NK-92 (cell line): ENCODE measurements around the gene TSHZ1.

ENCODE experiments used
- DNase-seq: peaks from one replicate; lab custom pipeline; 2025; ENCODE audit not compliant: unreplicated experiment; lab: John Stamatoyannopoulos, UW

The TSHZ1 gene, protein sequence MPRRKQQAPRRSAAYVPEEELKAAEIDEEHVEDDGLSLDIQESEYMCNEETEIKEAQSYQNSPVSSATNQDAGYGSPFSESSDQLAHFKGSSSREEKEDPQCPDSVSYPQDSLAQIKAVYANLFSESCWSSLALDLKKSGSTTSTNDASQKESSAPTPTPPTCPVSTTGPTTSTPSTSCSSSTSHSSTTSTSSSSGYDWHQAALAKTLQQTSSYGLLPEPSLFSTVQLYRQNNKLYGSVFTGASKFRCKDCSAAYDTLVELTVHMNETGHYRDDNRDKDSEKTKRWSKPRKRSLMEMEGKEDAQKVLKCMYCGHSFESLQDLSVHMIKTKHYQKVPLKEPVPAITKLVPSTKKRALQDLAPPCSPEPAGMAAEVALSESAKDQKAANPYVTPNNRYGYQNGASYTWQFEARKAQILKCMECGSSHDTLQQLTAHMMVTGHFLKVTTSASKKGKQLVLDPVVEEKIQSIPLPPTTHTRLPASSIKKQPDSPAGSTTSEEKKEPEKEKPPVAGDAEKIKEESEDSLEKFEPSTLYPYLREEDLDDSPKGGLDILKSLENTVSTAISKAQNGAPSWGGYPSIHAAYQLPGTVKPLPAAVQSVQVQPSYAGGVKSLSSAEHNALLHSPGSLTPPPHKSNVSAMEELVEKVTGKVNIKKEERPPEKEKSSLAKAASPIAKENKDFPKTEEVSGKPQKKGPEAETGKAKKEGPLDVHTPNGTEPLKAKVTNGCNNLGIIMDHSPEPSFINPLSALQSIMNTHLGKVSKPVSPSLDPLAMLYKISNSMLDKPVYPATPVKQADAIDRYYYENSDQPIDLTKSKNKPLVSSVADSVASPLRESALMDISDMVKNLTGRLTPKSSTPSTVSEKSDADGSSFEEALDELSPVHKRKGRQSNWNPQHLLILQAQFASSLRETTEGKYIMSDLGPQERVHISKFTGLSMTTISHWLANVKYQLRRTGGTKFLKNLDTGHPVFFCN (N-terminal part only)

DNA sequence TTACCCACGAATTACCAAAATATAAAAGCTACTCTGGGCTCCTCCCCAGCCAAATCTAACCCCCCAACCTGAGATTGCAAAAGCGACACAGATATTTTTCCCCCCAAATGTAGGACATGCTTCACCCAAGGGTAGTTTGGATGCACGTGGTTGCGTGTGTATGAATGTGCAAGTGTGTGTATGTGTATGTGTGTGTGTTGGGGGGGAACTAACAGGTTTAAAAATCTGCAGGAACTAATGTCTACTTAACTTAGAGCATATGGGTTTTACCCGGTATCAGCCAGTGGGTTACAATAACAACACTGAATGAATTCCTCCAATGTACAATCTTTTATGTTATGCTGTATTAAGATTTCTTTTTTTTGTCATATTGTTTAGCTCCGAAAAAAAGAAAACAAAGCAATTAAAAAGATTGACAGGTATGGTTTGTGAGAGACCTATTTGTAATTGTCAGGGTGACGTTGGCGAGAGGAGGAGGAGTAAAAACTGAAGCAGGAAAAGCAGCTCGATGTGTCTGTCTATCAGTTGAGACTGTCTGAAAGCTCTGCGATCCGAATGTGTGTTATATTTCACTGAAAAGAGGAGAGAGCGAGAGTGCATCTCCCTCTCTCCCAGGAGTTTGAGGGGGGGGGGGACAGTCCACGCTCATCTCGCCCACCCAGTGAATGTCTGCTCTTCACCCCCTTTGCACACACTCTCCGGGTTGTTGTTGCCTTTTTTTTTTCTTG lies at the start of gene TSHZ1:
Gene TSHZ1 (plus strand): TSS at position 524 of the 728 bp plus-strand sequence. CDS start 1,080 bp downstream, outside the sequence.
- DNase-seq, result no peak

DNA sequence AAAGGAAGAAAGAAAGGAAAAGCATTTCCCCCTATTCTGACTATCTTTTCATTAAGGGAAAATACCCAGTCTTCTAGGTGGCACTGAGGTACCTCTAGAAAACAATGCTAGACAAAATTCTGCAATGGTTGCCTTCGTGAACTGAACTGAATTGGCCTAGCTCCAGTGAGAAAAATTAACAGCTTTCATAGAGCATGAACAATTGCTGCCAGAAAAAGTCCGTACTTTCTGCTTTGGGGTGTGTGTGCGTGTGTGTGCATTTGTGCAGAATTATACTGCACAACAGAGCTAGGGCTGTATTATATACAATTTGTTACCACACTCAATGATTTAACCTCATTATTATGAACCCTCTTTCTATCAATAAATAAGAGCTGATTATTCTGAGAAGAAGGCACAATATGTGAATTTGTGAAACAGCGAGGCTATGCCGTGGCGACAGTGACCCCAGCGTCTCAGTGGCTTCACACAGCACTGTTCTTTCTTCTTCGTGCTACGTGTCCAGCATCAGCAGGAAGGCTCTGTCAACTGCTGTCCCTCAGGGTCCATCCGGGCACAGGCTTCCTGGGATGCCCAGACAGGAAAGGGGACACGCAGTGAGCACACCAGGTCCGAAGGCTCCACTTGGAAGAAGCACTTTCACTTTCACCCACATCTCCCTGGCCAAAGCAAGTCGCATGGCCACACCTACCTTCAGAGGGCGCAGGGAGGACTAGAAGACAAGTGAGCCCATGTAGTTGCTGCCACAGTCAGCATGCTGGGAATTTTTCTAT lies 49.2 kb upstream of the TSHZ1 start:
- no peak for DNase-seq

DNA sequence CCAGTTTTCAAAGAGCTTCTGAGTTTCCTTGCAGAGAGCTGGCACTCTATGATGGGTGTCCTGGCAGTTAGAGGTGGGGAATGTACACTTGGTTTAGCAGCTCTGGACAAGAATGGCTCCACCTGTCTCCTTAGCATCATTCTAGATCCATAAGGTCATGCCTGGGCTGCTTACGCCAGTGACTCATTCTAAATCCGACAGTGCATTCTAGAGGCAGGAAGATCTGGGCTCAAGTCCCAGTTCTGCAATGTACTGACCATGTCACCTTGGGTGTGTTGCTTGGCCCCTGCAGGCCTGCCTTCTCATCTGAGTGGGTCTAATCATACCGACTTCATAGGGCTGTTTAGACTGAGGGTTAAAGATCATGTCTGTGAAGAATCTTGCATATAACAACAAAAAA lies 48.1 kb upstream of the TSHZ1 start:
- DNase-seq, result no peak

DNA sequence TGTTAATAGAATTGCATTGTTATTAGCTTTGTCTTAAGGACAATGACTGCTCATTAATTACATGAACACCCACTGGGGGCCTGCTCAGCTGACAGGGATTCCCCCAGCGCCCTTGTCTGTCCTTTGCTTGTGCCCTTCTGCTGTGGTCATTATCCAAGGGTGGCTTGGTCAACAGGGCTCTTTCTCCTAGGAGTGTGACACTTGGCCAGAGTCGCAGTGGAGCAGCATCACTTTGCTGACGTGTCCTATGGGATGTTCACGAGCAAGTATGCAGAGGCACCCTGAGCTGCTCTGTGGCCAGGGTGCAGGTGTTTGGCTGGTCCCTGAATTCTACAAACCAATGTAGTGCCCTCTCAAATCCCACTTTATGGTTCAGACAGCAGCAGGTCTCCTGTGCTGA lies 47.6 kb upstream of the TSHZ1 start:
- DNase-seq, result no peak

DNA sequence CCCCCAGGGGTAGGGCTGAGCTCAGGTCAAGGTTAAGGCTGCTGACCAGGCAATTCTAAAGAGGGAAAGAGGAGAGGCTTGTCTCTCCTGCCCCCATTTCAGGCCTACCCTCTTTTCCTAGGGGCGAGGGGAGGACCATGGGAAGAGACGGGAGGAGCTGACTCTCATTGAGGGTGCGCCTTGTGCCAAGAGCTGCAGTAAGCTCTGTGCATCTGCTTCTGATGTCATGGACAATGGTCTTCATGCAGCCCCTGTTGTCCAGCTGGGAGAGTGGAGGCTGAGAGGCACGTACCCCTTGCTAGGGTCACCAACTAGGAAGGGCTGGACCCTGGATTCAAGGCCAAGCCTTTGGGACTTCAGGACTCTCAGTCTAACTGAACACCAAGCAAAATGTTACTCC lies 46.9 kb upstream of the TSHZ1 start:
- DNase-seq, result no peak

DNA sequence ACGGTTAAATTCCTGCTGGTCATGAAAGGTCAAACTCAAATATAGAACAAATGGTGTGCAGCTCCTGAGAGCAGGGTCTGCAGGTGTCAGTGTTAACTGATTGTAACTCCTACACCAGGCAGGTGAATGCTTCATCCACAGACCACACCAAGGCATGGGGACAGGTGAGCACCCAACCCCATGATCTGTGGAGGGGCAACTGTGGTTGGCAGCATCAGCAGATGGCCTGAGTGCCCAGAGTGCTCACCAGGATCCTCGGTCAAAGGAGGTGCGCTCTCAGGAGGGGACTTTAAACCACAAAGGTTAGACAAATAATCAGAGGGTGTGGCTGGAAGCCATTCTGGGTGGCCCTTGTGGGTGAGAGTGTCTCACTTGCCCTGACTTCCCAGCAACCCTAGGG lies 46.1 kb upstream of the TSHZ1 start:
- DNase-seq, result no peak

DNA sequence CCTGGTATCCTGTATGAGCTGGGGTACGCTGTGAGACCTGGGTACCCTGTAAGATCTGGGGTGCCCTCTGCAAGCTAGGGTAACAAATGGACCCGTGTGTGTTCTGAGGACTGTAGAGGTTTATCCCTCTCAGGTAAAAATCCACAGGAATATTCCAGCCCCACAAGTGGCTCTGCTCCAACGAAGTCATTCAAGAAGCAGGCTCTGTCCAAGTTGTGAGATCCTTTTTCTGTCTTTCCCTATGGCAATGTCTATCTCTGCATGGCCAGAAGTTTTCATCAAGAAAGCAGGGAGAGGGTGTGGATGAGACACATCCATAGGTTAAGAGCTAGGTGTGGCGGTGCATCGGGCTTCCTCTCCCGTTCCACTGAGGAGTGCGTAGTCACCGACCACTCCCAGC lies 44.7 kb upstream of the TSHZ1 start:
- no peak for DNase-seq

DNA sequence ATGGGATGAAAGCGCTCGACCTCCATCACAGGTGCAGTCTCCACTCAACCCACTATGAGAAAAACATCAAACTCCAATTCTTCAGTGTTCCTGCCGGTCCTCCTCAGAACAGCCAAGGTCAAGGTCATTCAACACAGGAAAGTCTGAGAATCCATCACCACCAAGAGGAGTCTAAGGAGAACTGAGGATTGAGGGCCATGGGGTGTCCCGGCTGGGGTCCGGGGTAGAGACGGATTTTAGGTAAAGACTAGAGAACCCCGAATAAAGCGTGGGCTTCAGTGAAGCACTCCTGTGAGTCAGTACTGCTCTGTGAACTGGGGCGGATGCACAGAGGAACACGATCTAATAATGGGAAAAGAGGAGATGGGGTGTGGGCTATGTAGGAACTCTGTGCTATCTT lies 43.5 kb upstream of the TSHZ1 start:
- DNase-seq, result no peak

DNA sequence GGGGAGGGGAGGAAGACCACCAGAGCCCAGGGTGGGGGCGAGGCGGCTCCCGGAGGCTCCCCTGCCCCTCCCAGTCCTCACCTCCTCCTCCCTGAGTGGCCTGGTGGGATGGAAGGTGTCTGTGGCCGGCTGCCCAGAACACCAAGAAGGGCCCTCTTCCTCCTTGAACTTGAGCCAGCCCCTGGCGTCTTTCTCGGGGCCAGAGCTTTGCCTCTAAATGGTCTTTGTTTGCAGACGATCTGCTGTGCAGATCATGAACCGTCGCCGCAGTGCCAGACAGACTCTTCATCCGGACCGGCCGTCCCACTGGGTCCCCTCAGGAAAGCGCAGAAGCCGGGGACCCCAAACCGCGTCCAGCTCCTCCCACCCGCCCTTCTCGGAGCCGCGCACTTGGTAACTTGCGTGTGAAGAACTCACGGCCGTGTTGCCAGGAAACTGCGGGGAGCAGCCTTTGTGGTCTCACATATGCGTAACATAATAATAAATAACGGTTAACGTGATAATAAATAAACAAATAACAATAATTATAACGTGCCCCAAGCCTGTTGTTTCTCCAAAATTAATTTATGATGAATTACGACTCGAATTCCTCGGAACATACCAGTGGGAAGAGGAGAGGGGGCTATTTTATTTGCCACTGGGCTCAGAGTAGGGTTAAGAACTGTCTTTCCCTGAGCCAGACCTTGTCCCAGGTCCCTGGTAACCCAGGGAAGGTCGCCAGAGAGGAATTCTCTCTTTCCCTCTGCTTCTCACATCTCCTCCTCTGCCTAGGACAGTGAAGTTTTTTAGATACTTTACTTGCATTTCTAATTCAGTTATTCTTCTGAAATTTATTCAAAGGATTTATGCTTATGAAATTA lies 42.6 kb upstream of the TSHZ1 start:
- DNase-seq, result no peak

DNA sequence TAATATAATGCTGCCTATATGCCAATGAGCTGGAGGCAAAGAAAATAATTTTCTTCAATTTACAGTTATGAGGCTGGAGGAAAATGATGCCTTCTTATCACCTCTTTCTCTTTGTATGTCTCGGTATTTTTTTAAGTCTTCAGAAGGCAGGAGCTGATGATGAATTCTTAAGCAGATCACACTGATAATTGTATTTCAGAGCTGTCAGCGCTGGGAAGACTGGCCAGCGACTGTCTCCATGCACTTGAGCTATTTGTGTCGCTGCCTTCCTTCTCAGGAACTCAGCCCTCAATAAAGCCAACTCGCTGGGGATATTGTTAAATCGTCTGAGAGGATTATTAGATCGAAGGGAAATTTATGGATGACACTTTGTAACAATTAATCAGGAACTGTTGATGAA lies 42.0 kb upstream of the TSHZ1 start:
- no peak for DNase-seq

DNA sequence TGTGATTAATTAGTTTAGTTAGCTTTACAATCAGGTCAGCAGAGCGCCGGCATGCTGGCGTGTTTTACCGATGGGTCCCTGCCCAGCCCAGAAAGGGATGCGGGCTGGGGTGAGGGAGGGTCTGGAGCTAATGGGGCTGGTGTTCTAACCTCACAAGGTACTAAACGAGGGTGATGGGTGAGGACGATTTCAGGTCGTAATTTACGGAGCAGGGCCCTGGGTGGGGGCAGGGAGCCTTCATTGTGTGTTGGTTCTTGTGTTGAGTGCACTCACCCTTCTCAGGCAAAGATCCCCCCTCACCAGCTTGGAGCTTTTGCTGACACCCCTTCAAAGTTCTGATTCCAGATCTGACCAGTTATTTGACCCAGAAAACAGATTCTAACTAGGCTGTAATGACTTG lies 41.2 kb upstream of the TSHZ1 start:
- DNase-seq, result no peak

DNA sequence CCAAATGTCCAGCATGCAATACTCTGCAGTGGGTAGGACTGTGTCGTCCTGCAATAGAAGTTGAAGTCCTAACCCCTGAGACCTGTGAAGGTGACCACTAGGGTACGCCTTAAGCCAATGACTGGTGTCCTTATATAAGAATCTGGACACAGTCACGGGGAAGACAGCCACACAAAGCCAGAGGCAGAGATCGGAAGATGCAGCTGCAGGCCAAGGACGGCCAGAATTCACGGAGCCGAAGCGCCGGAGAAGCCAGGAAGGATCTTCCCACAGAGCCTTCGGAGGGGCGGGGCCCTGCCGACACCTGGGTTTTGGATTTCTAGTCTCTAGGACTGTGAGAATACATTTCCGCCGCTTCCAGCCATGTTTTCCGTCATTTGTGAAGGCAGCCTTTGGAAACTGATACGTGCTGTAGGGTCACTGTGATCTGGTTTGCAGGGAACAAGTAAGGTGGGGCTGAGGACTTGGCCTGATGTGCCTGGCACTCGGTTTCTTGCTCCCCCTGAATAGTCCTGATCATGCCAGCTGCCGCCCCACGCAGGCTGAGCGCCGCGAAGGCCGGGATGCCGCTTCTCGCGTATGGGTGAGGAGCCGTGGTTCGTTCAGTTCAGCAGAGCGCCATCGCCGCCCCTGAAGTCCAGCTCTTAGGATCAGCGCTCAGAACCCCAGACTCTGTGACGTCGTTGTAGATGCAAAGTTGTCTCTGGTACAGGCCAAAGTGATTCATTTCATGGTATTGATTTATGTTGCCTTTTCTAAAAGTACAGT lies 40.4 kb upstream of the TSHZ1 start:
- DNase-seq, result no peak

DNA sequence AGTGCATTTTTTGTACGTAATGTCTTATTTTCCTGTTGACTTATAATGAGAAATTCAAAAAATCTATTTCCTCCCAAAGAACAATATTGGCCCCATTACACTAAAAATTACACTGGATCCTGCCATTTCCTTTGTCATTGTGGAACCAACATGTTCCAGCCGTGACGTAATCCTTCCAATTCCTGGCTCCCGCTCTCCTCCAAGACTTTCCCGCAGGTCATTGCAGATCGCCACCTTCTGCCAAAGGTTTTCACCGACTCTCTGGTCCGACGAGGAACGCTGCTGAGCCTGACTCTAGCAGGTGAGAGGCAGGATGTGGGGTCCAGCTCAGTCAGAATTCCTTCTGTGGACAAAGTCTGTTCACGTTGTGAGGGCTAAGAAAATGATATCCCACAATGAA lies 39.7 kb upstream of the TSHZ1 start:
- DNase-seq, result no peak

DNA sequence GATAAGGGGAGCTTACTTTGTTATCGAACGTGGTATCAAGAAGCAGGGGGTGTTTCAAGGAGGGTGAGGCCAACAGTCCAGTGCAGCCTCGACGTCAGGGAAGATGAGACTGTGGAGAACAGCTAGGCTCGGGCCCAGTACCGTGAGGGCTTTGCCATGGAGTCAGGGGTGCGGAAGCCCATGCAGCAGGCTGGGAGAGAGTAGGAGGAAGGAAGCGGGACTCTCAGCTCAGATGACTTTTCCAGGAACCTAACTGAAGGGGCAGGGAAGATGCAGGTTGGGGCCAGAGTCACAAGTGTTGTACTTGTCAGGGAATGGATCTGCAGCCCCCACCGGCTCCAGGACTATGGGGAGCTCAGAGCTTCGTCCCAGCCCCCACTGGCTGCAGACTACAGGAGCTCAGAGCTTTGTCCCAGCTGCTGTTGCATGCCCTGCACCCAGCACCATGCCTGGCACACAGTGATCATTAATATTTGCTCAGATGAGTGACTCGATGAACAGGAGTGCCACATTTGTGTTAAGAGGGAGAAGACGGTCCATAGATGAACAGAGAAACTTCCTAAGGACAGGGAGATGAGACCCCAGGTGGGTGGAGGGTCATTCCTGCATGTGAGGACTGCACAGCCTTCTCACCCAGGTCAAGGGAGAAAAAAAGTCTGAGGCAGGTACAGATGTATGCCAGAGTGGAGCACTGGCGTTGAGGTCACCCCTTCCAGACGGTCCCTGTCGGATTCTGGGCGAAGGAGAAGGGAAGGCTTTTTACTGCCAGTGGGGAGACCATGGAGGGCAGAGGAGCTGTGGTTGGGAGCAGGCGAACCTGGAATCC lies 38.1 kb upstream of the TSHZ1 start:
- no peak for DNase-seq

DNA sequence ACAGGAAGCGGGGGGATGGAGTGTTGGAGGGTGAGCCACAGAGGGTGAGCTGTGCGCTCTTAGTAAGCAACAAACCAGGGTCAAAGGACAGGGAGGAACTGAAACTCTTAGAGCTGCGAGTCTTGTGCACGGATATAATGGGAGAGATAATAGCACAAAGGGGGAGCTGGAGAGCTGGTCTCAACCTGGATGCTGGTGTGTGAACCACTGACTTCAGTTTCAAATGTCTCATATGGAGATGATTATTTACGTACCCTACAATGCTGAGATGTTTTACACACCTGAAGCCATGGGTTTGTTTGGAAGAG lies 37.5 kb upstream of the TSHZ1 start:
- DNase-seq, result no peak

DNA sequence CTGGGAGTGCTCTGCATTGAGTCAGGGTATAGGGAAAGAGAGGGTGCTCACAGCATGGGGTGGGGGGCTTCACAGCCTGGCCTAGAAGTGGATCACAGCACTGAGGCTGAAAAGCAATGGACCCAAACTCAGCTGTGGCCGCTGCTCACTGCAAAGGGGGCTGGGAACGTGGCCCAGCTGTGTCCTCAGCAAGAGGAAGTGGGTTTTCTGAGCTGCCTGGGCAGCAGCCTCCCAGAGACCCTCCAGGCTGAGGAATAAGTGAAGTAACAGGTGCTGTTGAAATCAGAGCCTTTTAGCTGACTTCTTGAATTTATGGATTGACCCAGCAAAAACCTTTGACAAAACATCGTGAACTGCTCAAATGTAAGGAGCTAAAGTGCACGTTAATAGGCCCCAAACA lies 36.9 kb upstream of the TSHZ1 start:
- DNase-seq, result no peak

DNA sequence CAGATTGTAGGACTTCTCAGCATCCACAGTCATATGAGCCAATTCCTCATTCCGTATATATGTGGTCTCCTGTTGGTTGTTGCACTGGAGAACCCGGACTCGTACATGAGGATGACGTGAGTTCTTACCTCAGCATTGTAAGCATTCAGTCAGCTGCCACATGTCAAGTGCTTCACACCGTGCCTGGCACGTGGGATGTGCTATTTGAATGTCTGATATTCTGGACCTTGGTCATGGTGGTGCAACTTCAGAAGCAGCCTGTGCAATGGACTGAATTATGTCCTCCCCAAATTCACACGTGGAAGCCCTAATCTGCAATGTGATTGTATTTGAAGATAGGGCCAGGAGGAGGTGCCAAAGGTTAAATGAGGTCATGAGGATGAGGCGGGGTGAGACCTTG lies 33.7 kb upstream of the TSHZ1 start:
- no peak for DNase-seq

DNA sequence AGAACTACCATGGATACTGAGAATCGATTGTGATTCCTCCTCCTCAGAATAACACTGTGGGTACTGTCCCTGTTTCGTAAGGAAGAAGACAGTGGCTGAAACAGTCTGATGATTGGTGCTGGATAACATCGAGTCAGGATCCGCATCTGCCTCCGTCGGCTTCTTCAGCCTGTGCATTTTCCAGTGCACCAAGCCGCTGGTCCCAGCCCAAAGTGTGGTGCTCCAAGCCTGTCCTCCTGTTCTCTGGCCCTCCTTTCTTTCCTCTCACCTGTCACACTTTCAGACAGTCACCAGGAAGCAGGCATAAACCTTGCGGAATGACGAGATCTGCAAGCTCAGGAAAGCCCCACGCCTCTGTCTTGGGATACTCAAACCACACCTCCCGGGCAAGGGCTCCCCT lies 32.2 kb upstream of the TSHZ1 start:
- no peak for DNase-seq
